Caco-2 (cell line): ENCODE data around the gene CBY2. TPM values are rescaled to one million over a fixed set of nuclear protein-coding genes. Genes with fewer than 3 reads are reported as not detected.
"Not testable (repeated sequence)": the region's sequence is repeated elsewhere in the genome, so short reads cannot be mapped to it uniquely, and the experiment has no call there.

ENCODE experiments used
- BruUV-seq: library from RNA; stranded (reverse); fragments of 400-500 nt; replicated peaks from 2 replicates; lab custom pipeline; 2021; lab: Mats Ljungman, UMichigan
- CTCF ChIA-PET: fragments of 300-600 bp; sonication (Branson Sonifier 250); formaldehyde crosslinking; loops from one replicate; lab custom pipeline; 2022; ENCODE audit warnings: antibody characterized with exemption; lab: Charles Lee
- POLR2A ChIA-PET: fragments of 300-600 bp; sonication (Branson Sonifier 250); formaldehyde crosslinking; loops from one replicate; lab custom pipeline; 2022; ENCODE audit warnings: antibody characterized with exemption; lab: Charles Lee
- DNase-seq, 2 experiments: peaks; one replicate each; pipeline versions ENCODE4 v3.0.0 to v3.0.0-alpha.2; 2020 to 2022
- H3K27me3 ChIP-seq: replicated peaks from 2 replicates; pipeline ENCODE4 v1.6.0; 2011; ENCODE audit warnings: low read length; ENCODE audit not compliant: control insufficient read depth, insufficient read depth
- H3K36me3 ChIP-seq: 2 replicates; pipeline ENCODE4 v1.5.1; 2011; ENCODE audit warnings: low read length; ENCODE audit not compliant: control insufficient read depth, insufficient read depth
- H3K4me1 ChIP-seq: fragments of 250-450 bp; sonication (Bioruptor Pico); 2 replicates; pipeline ENCODE4 v1.5.1; 2020; ENCODE audit warnings: mild to moderate bottlenecking
- H3K4me3 ChIP-seq: 2 replicates; pipeline ENCODE4 v1.5.1; 2011; ENCODE audit warnings: low read depth, mild to moderate bottlenecking, control low read depth, low read length
- H3K9me3 ChIP-seq: fragments of 250-450 bp; sonication (Bioruptor Pico); 2 replicates; pipeline ENCODE4 v1.5.1; 2020; ENCODE audit warnings: mild to moderate bottlenecking, moderate library complexity
- H3K27ac Mint-ChIP-seq: one replicate; pipeline ENCODE4 v1.8.0; 2022; ENCODE audit warnings: mixed read lengths; ENCODE audit not compliant: unreplicated experiment
- H3K27me3 Mint-ChIP-seq: one replicate; pipeline ENCODE4 v1.8.0; 2022; ENCODE audit warnings: mixed read lengths; ENCODE audit not compliant: insufficient read depth, unreplicated experiment
- H3K36me3 Mint-ChIP-seq: one replicate; pipeline ENCODE4 v1.8.0; 2022; ENCODE audit warnings: mild to moderate bottlenecking, mixed read lengths; ENCODE audit not compliant: insufficient read depth, unreplicated experiment
- H3K4me1 Mint-ChIP-seq: one replicate; pipeline ENCODE4 v1.8.0; 2022; ENCODE audit warnings: low read depth, mixed read lengths; ENCODE audit not compliant: unreplicated experiment
- H3K4me3 Mint-ChIP-seq: one replicate; pipeline ENCODE4 v1.8.0; 2022; ENCODE audit warnings: mild to moderate bottlenecking, moderate library complexity, mixed read lengths; ENCODE audit not compliant: unreplicated experiment
- H3K9me3 Mint-ChIP-seq: one replicate; pipeline ENCODE4 v1.8.0; 2022; ENCODE audit warnings: mixed read lengths; ENCODE audit not compliant: unreplicated experiment
- CTCF ChIP-seq, 2 experiments: fragments of 200-600 bp in 1 of 2; IDR thresholded peaks; 1 replicate in 1 of 2; 2 replicates in 1 of 2; pipeline versions ENCODE4 v1.5.1 to v1.8.0; 2011 to 2022; ENCODE audit warnings: antibody characterized with exemption in 1 of 2, control low read depth in 1 of 2, inconsistent platforms in 1 of 2, low read depth in 1 of 2, low read length in 1 of 2, mild to moderate bottlenecking in 1 of 2, moderate library complexity in 1 of 2; ENCODE audit not compliant: insufficient read depth in 1 of 2, severe bottlenecking in 1 of 2, unreplicated experiment in 1 of 2
- intact Hi-C: fragments of 100-400 bp; cut with micrococcal nuclease; formaldehyde crosslinking; loops from one replicate; pipeline ENCODE4 v1.10.0; 2022; ENCODE audit not compliant: unreplicated experiment
- total RNA-seq: library from RNA; stranded (reverse); gene quantifications from 2 replicates; pipeline ENCODE4 v1.2.3, GENCODE V29; 2022

CBY2 gene
- total RNA-seq, 1 experiment from 2014 or later, result 0.91 TPM

- H3K36me3 Mint-ChIP-seq, result no peaks in the 10 kb centered on the region
- DNase-seq, result no peak
- no peak overlapping the region for H3K4me3 ChIP-seq
- intact Hi-C loops, result no loop called here
- H3K27me3 ChIP-seq, result no peaks in the 10 kb centered on the region
- no peaks in the 10 kb centered on the region for H3K9me3 ChIP-seq
- no peak overlapping the region for H3K4me3 Mint-ChIP-seq
- peaks cover 12% of the 10 kb centered on the region for H3K9me3 Mint-ChIP-seq
- H3K36me3 ChIP-seq, result no peaks in the 10 kb centered on the region
- no peaks in the 10 kb centered on the region for H3K27me3 Mint-ChIP-seq
- H3K27ac Mint-ChIP-seq, result no peak overlapping the region
- ChIA-PET CTCF (no interaction called here), POLR2A (no interaction called here)
- H3K4me1 Mint-ChIP-seq, result peaks cover 11% of the 10 kb centered on the region
- no peaks in the 10 kb centered on the region for H3K4me1 ChIP-seq
- BruUV-seq, result no TSS peak
- no peak for TF ChIP-seq CTCF (IDR thresholded peaks at IDR 0.05; ENCODE audit: insufficient read depth in 1 of 2, low read depth in 1 of 2, low read length in 1 of 2, severe bottlenecking in 1 of 2, unreplicated experiment in 1 of 2)
These were observed 50.4 kb downstream of the CBY2 start for GRCh38 chr13:45752510-45752909.

GRCh38 chr13:45756498-45756897 lies 54.4 kb downstream of the CBY2 start:
- H3K27ac Mint-ChIP-seq, CTCF ChIA-PET, H3K4me1 ChIP-seq, H3K4me3 Mint-ChIP-seq, H3K4me1 Mint-ChIP-seq, DNase-seq, H3K36me3 Mint-ChIP-seq, H3K4me3 ChIP-seq, H3K9me3 ChIP-seq, H3K36me3 ChIP-seq, intact Hi-C loops, H3K27me3 ChIP-seq, BruUV-seq, H3K27me3 Mint-ChIP-seq, POLR2A ChIA-PET: not testable (repeated sequence)
- H3K9me3 Mint-ChIP-seq, result peaks cover 26% of the 10 kb centered on the region

GRCh38 chr13:45757589-45757988 lies 55.5 kb downstream of the CBY2 start:
- BruUV-seq, H3K36me3 ChIP-seq, H3K27me3 Mint-ChIP-seq, H3K4me1 Mint-ChIP-seq, CTCF ChIA-PET, DNase-seq, H3K4me3 ChIP-seq, H3K27me3 ChIP-seq, H3K36me3 Mint-ChIP-seq, H3K27ac Mint-ChIP-seq, H3K4me3 Mint-ChIP-seq, H3K4me1 ChIP-seq, H3K9me3 ChIP-seq, POLR2A ChIA-PET, intact Hi-C loops: not testable (repeated sequence)
- peaks cover 19% of the 10 kb centered on the region for H3K9me3 Mint-ChIP-seq

GRCh38 chr13:45763419-45763818 lies 61.3 kb downstream of the CBY2 start:
- Mint-ChIP-seq H3K4me3 (no peak overlapping the region), H3K27me3 (peaks cover 4% of the 10 kb centered on the region), H3K9me3 (peaks cover 5% of the 10 kb centered on the region), H3K4me1 (no peaks in the 10 kb centered on the region), H3K36me3 (no peaks in the 10 kb centered on the region), H3K27ac (no peak overlapping the region)
- Histone ChIP-seq H3K4me3 (no peak overlapping the region), H3K4me1 (no peaks in the 10 kb centered on the region), H3K27me3 (no peaks in the 10 kb centered on the region), H3K9me3 (no peaks in the 10 kb centered on the region), H3K36me3 (no peaks in the 10 kb centered on the region)
- POLR2A ChIA-PET, result interaction anchor here (0.5 kb wide), 1 partner anchor 421 kb away, joined by 3 read pairs; no protein-coding TSS in a partner anchor
- intact Hi-C loops, result no loop called here
- no peak for TF ChIP-seq CTCF (IDR thresholded peaks at IDR 0.05; ENCODE audit: insufficient read depth in 1 of 2, low read depth in 1 of 2, low read length in 1 of 2, severe bottlenecking in 1 of 2, unreplicated experiment in 1 of 2)
- CTCF ChIA-PET, result no interaction called here
- no peak for DNase-seq
- no TSS peak for BruUV-seq

Other genes with a start within 250 kb of the CBY2 start
- 31.1 and 35.8 TPM in 2 replicates for gene COG3, start 237.4 kb upstream of the CBY2 start, total RNA-seq
- gene ERICH6B, start 86.6 kb upstream of the CBY2 start, total RNA-seq, result not detected in 2 replicates
- not detected in 2 replicates for gene SIAH3, start 149.4 kb downstream of the CBY2 start, total RNA-seq